OCI-LY7 (cell line): ENCODE results near the gene PTPN14. TPM values are rescaled to one million over a fixed set of nuclear protein-coding genes. Genes with fewer than 3 reads are reported as not detected.

Experiments
- BruUV-seq: library from RNA; stranded (reverse); fragments of 400-500 nt; replicated peaks from 2 replicates; lab custom pipeline; 2021; lab: Mats Ljungman, UMichigan
- CTCF ChIA-PET: fragments of 300-600 bp; sonication (Branson Sonifier 250); formaldehyde crosslinking; loops from one replicate; lab custom pipeline; 2022; ENCODE audit warnings: antibody characterized with exemption; ENCODE audit not compliant: unreplicated experiment; lab: Charles Lee
- POLR2A ChIA-PET: fragments of 300-600 bp; sonication (Branson Sonifier 250); formaldehyde crosslinking; loops from one replicate; lab custom pipeline; 2022; ENCODE audit warnings: antibody characterized with exemption; lab: Charles Lee
- DNase-seq: peaks from one replicate; pipeline ENCODE4 v3.0.0-alpha.2; 2015; ENCODE audit warnings: low spot score
- H2AFZ ChIP-seq: fragments of 200-600 bp; sonication (generic), shearing (Covaris generic); 2 replicates; pipeline ENCODE4 v1.6.1; 2014; ENCODE audit warnings: mild to moderate bottlenecking, antibody characterized with exemption, low read length, moderate library complexity
- H3K27ac ChIP-seq: fragments of 200-600 bp; sonication (generic); 2 replicates; pipeline ENCODE4 v1.5.1; 2014; ENCODE audit warnings: mixed run types, low read depth, mild to moderate bottlenecking, moderate library complexity, low read length, inconsistent platforms; ENCODE audit not compliant: poor library complexity, severe bottlenecking
- H3K36me3 ChIP-seq: fragments of 200-600 bp; sonication (generic); 2 replicates; pipeline ENCODE4 v1.6.1; 2014; ENCODE audit warnings: mild to moderate bottlenecking, antibody characterized with exemption, low read length, moderate library complexity, mixed read lengths; ENCODE audit not compliant: insufficient read depth
- H3K4me1 ChIP-seq: fragments of 200-600 bp; sonication (generic); 2 replicates; pipeline ENCODE4 v1.5.1; 2014; ENCODE audit warnings: mild to moderate bottlenecking, low read length; ENCODE audit not compliant: insufficient read depth, poor library complexity, severe bottlenecking
- H3K4me2 ChIP-seq: fragments of 200-600 bp; sonication (generic); 2 replicates; pipeline ENCODE4 v1.6.1; 2014; ENCODE audit warnings: mild to moderate bottlenecking, low read length
- H3K4me3 ChIP-seq: fragments of 200-600 bp; sonication (generic); 2 replicates; pipeline ENCODE4 v1.5.1; 2014; ENCODE audit warnings: mild to moderate bottlenecking, low read depth, low read length; ENCODE audit not compliant: poor library complexity, severe bottlenecking
- H3K79me2 ChIP-seq: fragments of 200-600 bp; sonication (generic); 2 replicates; pipeline ENCODE4 v1.6.1; 2016; ENCODE audit warnings: low read depth, mild to moderate bottlenecking, low read length, moderate library complexity, mixed read lengths; ENCODE audit not compliant: insufficient read depth
- H3K9me2 ChIP-seq: fragments of 200-600 bp; sonication (generic); 2 replicates; pipeline ENCODE4 v1.6.1; 2016; ENCODE audit warnings: mild to moderate bottlenecking, low read length, mixed read lengths; ENCODE audit not compliant: insufficient read depth
- H3K9me3 ChIP-seq: fragments of 200-600 bp; sonication (generic); 2 replicates; pipeline ENCODE4 v1.6.1; 2014; ENCODE audit warnings: mild to moderate bottlenecking, mixed run types, low read length, mixed read lengths
- H4K20me1 ChIP-seq: fragments of 200-600 bp; sonication (generic); 2 replicates; pipeline ENCODE4 v1.6.1; 2014; ENCODE audit warnings: mild to moderate bottlenecking, antibody characterized with exemption, low read length, moderate library complexity, mixed read lengths; ENCODE audit not compliant: insufficient read depth
- CTCF ChIP-seq: fragments of 200-600 bp; sonication (generic); conservative IDR thresholded peaks from 2 replicates; pipeline ENCODE4 v1.5.1; 2014; ENCODE audit warnings: mild to moderate bottlenecking, antibody characterized with exemption, low read length, moderate library complexity, mixed read lengths
- EZH2phosphoT487 ChIP-seq: fragments of 200-600 bp; sonication (generic); IDR thresholded peaks from 2 replicates; pipeline ENCODE4 v1.6.1; 2018; ENCODE audit warnings: low read depth, borderline replicate concordance, mild to moderate bottlenecking, mixed run types, antibody characterized with exemption, low read length, moderate library complexity, mixed read lengths
- intact Hi-C: fragments of 100-400 bp; cut with micrococcal nuclease; formaldehyde crosslinking; loops from one replicate; pipeline ENCODE4 v1.10.0; 2022; ENCODE audit not compliant: unreplicated experiment
- total RNA-seq, 2 experiments: library from RNA; depleted of rRNA in 1 of 2; stranded (reverse); fragments of >200 nt in 1 of 2; shearing (Covaris generic) in 1 of 2; gene quantifications; 2 replicates each; pipeline ENCODE4 v1.2.3, GENCODE V29; 2014 to 2022

The PTPN14 gene
- total RNA-seq, 2 experiments from 2014 or later = not detected

DNA sequence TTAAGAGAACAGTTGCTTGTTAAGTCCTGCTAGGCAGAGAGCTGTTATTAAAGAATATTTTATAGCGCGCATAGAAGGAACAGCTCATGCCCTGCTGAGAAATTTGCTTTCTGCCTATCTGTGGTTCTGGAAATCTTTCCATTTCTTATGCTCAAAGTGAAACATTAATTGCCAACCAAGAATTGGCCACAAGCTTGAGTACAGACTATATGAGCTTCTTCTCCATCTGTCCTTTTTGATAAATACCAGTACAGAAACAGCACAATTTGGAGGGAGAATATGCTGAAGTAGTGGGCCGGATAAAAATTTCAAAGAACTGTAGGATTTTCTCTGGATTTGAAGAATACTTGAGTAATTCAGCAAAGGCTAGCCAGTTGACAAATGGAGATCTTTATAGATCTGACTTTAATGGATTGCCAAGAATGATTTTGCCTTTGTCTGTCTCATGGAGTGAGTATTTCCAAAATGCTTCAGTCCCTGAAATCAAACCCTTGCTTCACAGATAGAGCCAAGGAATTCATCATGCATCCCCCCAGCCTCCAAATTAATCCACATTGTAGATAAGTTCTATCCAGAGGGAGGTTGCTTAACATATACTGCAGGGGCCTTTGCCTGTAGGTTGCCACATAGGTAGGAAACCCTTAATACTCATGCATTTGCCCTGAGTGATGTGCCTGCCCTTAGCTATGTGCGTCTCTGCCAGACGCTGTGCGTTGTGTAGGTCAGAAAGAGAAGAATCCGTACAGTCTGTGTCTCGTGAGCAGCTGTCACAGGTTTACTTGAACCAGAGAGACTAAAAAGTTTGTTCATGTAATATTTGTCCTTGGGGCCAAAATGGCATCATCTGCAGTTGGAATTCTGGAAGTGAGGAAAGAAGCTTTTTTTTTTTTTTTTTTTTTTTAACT lies 226.3 kb downstream of the PTPN14 start:
- no TSS peak for BruUV-seq
- H4K20me1 ChIP-seq = no peaks in the 10 kb centered on the region; the same call in 1 of the 2 replicates
- intact Hi-C loops = loop anchor here (5.0 kb wide), 1 partner anchor 43 kb away; the partner anchor contains the start of gene SMYD2
- H3K9me3 ChIP-seq = no peaks in the 10 kb centered on the region
- H3K36me3 ChIP-seq = peaks cover 10% of the 10 kb centered on the region; the same call in 1 of the 2 replicates
- CTCF ChIA-PET = no interaction called here
- no peak overlapping the region for H2AFZ ChIP-seq
- H3K4me3 ChIP-seq = no peak overlapping the region
- peaks cover 22% of the 10 kb centered on the region for H3K4me1 ChIP-seq
- H3K9me2 ChIP-seq = no peaks in the 10 kb centered on the region
- H3K4me2 ChIP-seq = no peak overlapping the region
- no peaks in the 10 kb centered on the region for H3K79me2 ChIP-seq
- TF ChIP-seq CTCF (no peak), EZH2phosphoT487 (no peak)
- no peak overlapping the region for H3K27ac ChIP-seq
- no peak for DNase-seq
- POLR2A ChIA-PET = interaction anchor here (0.5 to 0.9 kb wide), 9 partner anchors 46 to 467 kb away, joined by 3 to 5 read pairs (median 3); no protein-coding TSS in a partner anchor

- intact Hi-C loops = no loop called here
- H3K9me3 ChIP-seq = no peaks in the 10 kb centered on the region
- no peak overlapping the region for H2AFZ ChIP-seq
- no TSS peak for BruUV-seq
- CTCF ChIA-PET = no interaction called here
- no peak for TF ChIP-seq CTCF
- TF ChIP-seq EZH2phosphoT487 = no peak
- H3K4me3 ChIP-seq = no peak overlapping the region
- H3K36me3 ChIP-seq = peaks cover 10% of the 10 kb centered on the region; the same call in 1 of the 2 replicates
- POLR2A ChIA-PET = interaction anchor here (0.6 to 1.7 kb wide), 2 partner anchors 8 to 45 kb away, joined by 3 to 6 read pairs; no protein-coding TSS in a partner anchor
- H3K4me1 ChIP-seq = peaks cover 9% of the 10 kb centered on the region
- no peak for DNase-seq
- H4K20me1 ChIP-seq = no peaks in the 10 kb centered on the region; the same call in 1 of the 2 replicates
- H3K9me2 ChIP-seq = no peaks in the 10 kb centered on the region
- no peaks in the 10 kb centered on the region for H3K79me2 ChIP-seq
- H3K27ac ChIP-seq = no peak overlapping the region
- no peak overlapping the region for H3K4me2 ChIP-seq
Observed at GRCh38 chr1:214321705-214322453, 229.5 kb downstream of the PTPN14 start.
